Endothelial cell (in vitro differentiated cells): ENCODE measurements around the gene RFFL. TPM values are rescaled to one million over a fixed set of nuclear protein-coding genes. Genes with fewer than 3 reads are reported as not detected.
A peak's percentile ranks its signal among the peaks of the same experiment; 100 is the strongest.

Experiments
- DNase-seq: peaks from one replicate; pipeline ENCODE4 v3.0.0; 2021; ENCODE audit warnings: low spot score
- H3K27ac Mint-ChIP-seq: one replicate; pipeline ENCODE4 v1.8.0; 2021; ENCODE audit warnings: mixed read lengths, inconsistent platforms; ENCODE audit not compliant: unreplicated experiment
- H3K27me3 Mint-ChIP-seq: one replicate; pipeline ENCODE4 v1.8.0; 2021; ENCODE audit warnings: mild to moderate bottlenecking, moderate library complexity, mixed read lengths, inconsistent platforms; ENCODE audit not compliant: unreplicated experiment
- H3K36me3 Mint-ChIP-seq: one replicate; pipeline ENCODE4 v1.8.0; 2021; ENCODE audit warnings: mild to moderate bottlenecking, low read depth, mixed read lengths, inconsistent platforms; ENCODE audit not compliant: unreplicated experiment
- H3K4me1 Mint-ChIP-seq: one replicate; pipeline ENCODE4 v1.8.0; 2021; ENCODE audit warnings: mild to moderate bottlenecking, mixed read lengths, inconsistent platforms; ENCODE audit not compliant: unreplicated experiment
- H3K4me3 Mint-ChIP-seq: one replicate; pipeline ENCODE4 v1.8.0; 2021; ENCODE audit warnings: mild to moderate bottlenecking, mixed read lengths, inconsistent platforms; ENCODE audit not compliant: unreplicated experiment
- H3K9me3 Mint-ChIP-seq: one replicate; pipeline ENCODE4 v1.8.0; 2021; ENCODE audit warnings: mixed read lengths, inconsistent platforms; ENCODE audit not compliant: unreplicated experiment
- total RNA-seq: library from RNA; stranded (reverse); fragmentation: NEBNext Ultra II Directional; extraction: Animal tissue kit (Norgen Biotek cat#: 25700); gene quantifications from one replicate; pipeline ENCODE4 v1.2.1, GENCODE V29; 2021; ENCODE audit not compliant: unreplicated experiment
- TF ChIP-seq, protein P1 (sequence below): fragments of 200-600 bp; sonication (generic); IDR thresholded peaks from one replicate; pipeline ENCODE4 v1.5.0; 2021; ENCODE audit warnings: antibody characterized with exemption; ENCODE audit not compliant: unreplicated experiment

The RFFL gene
- total RNA-seq, 1 donor from 2014 or later: 20.6 TPM

DNA sequence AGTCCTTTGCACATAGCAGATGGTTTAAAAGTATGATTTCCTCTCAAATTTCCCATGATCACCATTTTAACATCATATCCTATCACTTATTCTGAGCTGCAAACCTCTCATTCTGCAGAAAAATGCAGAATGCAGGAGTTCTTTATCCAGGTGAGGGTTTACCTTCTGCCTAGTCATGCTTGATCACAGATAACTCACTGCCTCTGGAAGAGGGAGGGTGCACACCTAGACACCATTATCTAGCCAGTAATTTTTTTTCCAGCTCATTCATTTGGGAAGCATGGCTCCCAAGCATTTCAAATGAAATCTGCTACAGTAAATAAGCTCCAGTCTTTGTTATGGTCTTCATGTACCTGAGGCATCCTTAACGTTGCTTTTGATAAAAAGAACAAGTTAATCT is 38.0 kb downstream of the RFFL start:
- no peak overlapping the region for H3K27ac Mint-ChIP-seq

DNA sequence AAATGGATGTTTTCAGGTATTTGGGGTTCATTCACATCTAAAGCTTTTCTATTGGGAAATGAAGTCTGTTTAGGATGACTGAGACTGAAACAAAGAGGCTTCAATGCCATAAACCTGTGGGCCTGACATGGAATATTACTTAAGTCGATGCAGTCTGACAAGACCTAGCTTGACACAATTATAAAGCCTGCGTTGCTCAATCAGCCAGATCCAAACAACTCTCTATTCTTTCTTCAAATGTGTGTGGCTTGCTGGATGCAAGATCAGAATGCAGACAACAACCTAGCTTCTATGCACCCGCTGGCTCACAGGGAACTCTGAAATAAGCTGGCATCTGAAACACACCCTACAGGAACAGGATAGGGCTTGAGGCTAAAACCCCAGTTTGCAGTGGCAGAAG is 40.0 kb downstream of the RFFL start:
- Mint-ChIP-seq H3K27ac (no peak overlapping the region), H3K4me3 (no peak overlapping the region), H3K9me3 (no peaks in the 10 kb centered on the region), H3K36me3 (peaks cover 9% of the 10 kb centered on the region), H3K4me1 (peaks cover 11% of the 10 kb centered on the region), H3K27me3 (peaks cover 6% of the 10 kb centered on the region)
- DNase-seq: no peak
- TF ChIP-seq, protein P1, sequence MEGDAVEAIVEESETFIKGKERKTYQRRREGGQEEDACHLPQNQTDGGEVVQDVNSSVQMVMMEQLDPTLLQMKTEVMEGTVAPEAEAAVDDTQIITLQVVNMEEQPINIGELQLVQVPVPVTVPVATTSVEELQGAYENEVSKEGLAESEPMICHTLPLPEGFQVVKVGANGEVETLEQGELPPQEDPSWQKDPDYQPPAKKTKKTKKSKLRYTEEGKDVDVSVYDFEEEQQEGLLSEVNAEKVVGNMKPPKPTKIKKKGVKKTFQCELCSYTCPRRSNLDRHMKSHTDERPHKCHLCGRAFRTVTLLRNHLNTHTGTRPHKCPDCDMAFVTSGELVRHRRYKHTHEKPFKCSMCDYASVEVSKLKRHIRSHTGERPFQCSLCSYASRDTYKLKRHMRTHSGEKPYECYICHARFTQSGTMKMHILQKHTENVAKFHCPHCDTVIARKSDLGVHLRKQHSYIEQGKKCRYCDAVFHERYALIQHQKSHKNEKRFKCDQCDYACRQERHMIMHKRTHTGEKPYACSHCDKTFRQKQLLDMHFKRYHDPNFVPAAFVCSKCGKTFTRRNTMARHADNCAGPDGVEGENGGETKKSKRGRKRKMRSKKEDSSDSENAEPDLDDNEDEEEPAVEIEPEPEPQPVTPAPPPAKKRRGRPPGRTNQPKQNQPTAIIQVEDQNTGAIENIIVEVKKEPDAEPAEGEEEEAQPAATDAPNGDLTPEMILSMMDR: no peak

More for the DNA sequence above, 38.0 kb downstream of the RFFL start:
- Mint-ChIP-seq H3K36me3 (peaks cover 9% of the 10 kb centered on the region), H3K4me1 (peaks cover 11% of the 10 kb centered on the region), H3K27me3 (peaks cover 6% of the 10 kb centered on the region), H3K4me3 (no peak overlapping the region), H3K9me3 (no peaks in the 10 kb centered on the region)
- DNase-seq: no peak
- TF ChIP-seq, protein P1: no peak

DNA sequence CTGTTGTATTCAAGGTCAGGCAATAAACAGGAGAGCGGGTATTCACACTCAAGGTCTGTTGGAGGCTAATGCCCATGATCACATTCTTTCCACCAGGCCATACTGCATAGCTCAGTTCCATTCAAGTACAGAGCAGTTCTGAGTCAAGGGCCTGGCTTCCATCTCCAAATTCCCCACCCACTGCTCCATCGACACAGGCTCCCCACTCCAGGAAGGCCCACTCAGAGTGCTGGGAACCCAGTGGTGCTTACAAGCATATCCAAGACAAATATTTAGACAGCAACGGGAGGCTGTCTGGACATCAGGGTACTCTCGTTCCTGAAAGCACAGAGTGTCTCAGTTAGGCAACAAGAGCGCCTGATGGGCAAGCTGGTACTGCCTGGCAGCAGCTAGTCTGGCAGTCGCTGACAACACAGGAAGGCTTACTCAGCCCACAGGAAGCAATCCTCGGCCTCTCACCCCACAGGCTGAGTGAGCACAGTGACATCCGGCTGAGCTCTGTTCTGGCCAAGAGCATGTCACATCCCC is 40.9 kb downstream of the RFFL start:
- H3K27ac Mint-ChIP-seq: peak overlapping the region; percentile 66

GRCh38 chr17:35021520-35022380 is 41.8 kb downstream of the RFFL start:
- Mint-ChIP-seq H3K27ac (no peak overlapping the region), H3K36me3 (peaks cover 5% of the 10 kb centered on the region), H3K4me3 (no peak overlapping the region), H3K4me1 (peaks cover 11% of the 10 kb centered on the region), H3K9me3 (no peaks in the 10 kb centered on the region), H3K27me3 (peaks cover 8% of the 10 kb centered on the region)
- TF ChIP-seq, protein P1: no peak
- no peak for DNase-seq

More for the DNA sequence above, 40.9 kb downstream of the RFFL start:
- peak; percentile 41 for DNase-seq
- H3K27me3 Mint-ChIP-seq: peaks cover 8% of the 10 kb centered on the region
- TF ChIP-seq, protein P1: no peak
- peaks cover 11% of the 10 kb centered on the region for H3K4me1 Mint-ChIP-seq
- H3K4me3 Mint-ChIP-seq: no peak overlapping the region
- H3K36me3 Mint-ChIP-seq: peaks cover 9% of the 10 kb centered on the region
- no peaks in the 10 kb centered on the region for H3K9me3 Mint-ChIP-seq
